ENCODE measurements around the gene NCOA3.
"Not testable (repeated sequence)": the region's sequence is repeated elsewhere in the genome, so short reads cannot be mapped to it uniquely, and the experiment has no call there.

Gene NCOA3

GRCh38 chr20:47468290-47469050, 33.2 kb upstream of the NCOA3 start:
- DNase-seq (ENCODE audit: low read depth): no peak

- no peak for DNase-seq (ENCODE audit: low read depth)
Observed at GRCh38 chr20:47475419-47476044, 26.2 kb upstream of the NCOA3 start.

GRCh38 chr20:47476452-47476851, 25.2 kb upstream of the NCOA3 start:
- no peak for DNase-seq (ENCODE audit: low read depth)

GRCh38 chr20:47479093-47479492, 22.6 kb upstream of the NCOA3 start:
- no peak for DNase-seq (ENCODE audit: low read depth)

- DNase-seq (ENCODE audit: low read depth): no peak
Observed at GRCh38 chr20:47479506-47479905, 22.2 kb upstream of the NCOA3 start.

GRCh38 chr20:47480239-47480638, 21.4 kb upstream of the NCOA3 start:
- no peak for DNase-seq (ENCODE audit: low read depth)

GRCh38 chr20:47480705-47481104, 21.0 kb upstream of the NCOA3 start:
- DNase-seq (ENCODE audit: low read depth): no peak

- no peak for DNase-seq (ENCODE audit: low read depth)
Observed at GRCh38 chr20:47481330-47482216, 20.1 kb upstream of the NCOA3 start.

- DNase-seq (ENCODE audit: low read depth): no peak
Observed at GRCh38 chr20:47482705-47483104, 19.0 kb upstream of the NCOA3 start.

GRCh38 chr20:47484303-47484702, 17.4 kb upstream of the NCOA3 start:
- DNase-seq (ENCODE audit: low read depth): no peak

- DNase-seq (ENCODE audit: low read depth): no peak
Observed at GRCh38 chr20:47487175-47487917, 14.3 kb upstream of the NCOA3 start.

GRCh38 chr20:47489448-47489872, 12.2 kb upstream of the NCOA3 start:
- no peak for DNase-seq (ENCODE audit: low read depth)

- no peak for DNase-seq (ENCODE audit: low read depth)
Observed at GRCh38 chr20:47490795-47491194, 10.9 kb upstream of the NCOA3 start.

GRCh38 chr20:47492284-47492683, 9.4 kb upstream of the NCOA3 start:
- DNase-seq (ENCODE audit: low read depth): no peak

GRCh38 chr20:47493175-47493962, 8.3 kb upstream of the NCOA3 start:
- DNase-seq (ENCODE audit: low read depth): peak; percentile 47

GRCh38 chr20:47493963-47494293, 7.8 kb upstream of the NCOA3 start:
- DNase-seq (ENCODE audit: low read depth): no peak

- DNase-seq (ENCODE audit: low read depth): not testable (repeated sequence)
Observed at GRCh38 chr20:47494606-47495005, 7.1 kb upstream of the NCOA3 start.

GRCh38 chr20:47496118-47496517, 5.6 kb upstream of the NCOA3 start:
- no peak for DNase-seq (ENCODE audit: low read depth)

GRCh38 chr20:47498606-47499005, 3.1 kb upstream of the NCOA3 start:
- no peak for DNase-seq (ENCODE audit: low read depth)

GRCh38 chr20:47499053-47499452, 2.6 kb upstream of the NCOA3 start:
- DNase-seq (ENCODE audit: low read depth): no peak

- DNase-seq (ENCODE audit: low read depth): not testable (repeated sequence)
Observed at GRCh38 chr20:47500082-47500481, 1.6 kb upstream of the NCOA3 start.
